Neural cell (in vitro differentiated cells): ENCODE data around the gene SERPINE2. TPM values are rescaled to one million over a fixed set of nuclear protein-coding genes. Genes with fewer than 3 reads are reported as not detected.

Source experiments
- H2AFZ ChIP-seq: fragments of 200-600, 300-800 bp; sonication (generic), shearing (Covaris generic); 2 replicates; pipeline ENCODE4 v1.6.0; 2014; ENCODE audit warnings: low read depth, mild to moderate bottlenecking, antibody characterized with exemption, low read length, moderate library complexity
- H3F3A ChIP-seq: fragments of 200-600 bp; shearing (Covaris generic); 2 replicates; pipeline ENCODE4 v1.6.1; 2016; ENCODE audit warnings: mild to moderate bottlenecking, moderate library complexity, mixed read lengths, antibody characterized with exemption, low read length; ENCODE audit not compliant: insufficient read depth, poor library complexity, severe bottlenecking
- H3K27ac ChIP-seq: fragments of 200-600, 300-800 bp; sonication (generic), shearing (Covaris generic); 2 replicates; pipeline ENCODE4 v1.5.1; 2014; ENCODE audit warnings: mild to moderate bottlenecking, low read length, moderate library complexity
- H3K27me3 ChIP-seq: fragments of 300-800, 200-600 bp; sonication (generic), shearing (Covaris generic); 2 replicates; pipeline ENCODE4 v1.6.0; 2014; ENCODE audit warnings: mild to moderate bottlenecking, low read depth, low read length, moderate library complexity; ENCODE audit not compliant: insufficient read depth
- H3K36me3 ChIP-seq: fragments of 300-800, 200-600 bp; sonication (generic), shearing (Covaris generic); 2 replicates; pipeline ENCODE4 v1.5.1; 2014; ENCODE audit warnings: mild to moderate bottlenecking, antibody characterized with exemption, low read length, moderate library complexity; ENCODE audit not compliant: insufficient read depth
- H3K4me2 ChIP-seq: fragments of 300-800, 200-600 bp; sonication (generic), shearing (Covaris generic); 2 replicates; pipeline ENCODE4 v1.6.0; 2014; ENCODE audit warnings: mild to moderate bottlenecking, low read length
- H3K4me3 ChIP-seq: fragments of 300-800, 200-600 bp; sonication (generic), shearing (Covaris generic); 2 replicates; pipeline ENCODE4 v1.5.1; 2014; ENCODE audit warnings: mild to moderate bottlenecking, low read length, moderate library complexity
- H3K79me2 ChIP-seq: fragments of 200-600 bp; shearing (Covaris generic); replicated peaks from 2 replicates; pipeline ENCODE4 v1.6.0; 2014; ENCODE audit warnings: mild to moderate bottlenecking, low read length, moderate library complexity; ENCODE audit not compliant: insufficient read depth
- H3K9ac ChIP-seq: fragments of 300-800, 200-600 bp; sonication (generic), shearing (Covaris generic); 2 replicates; pipeline ENCODE4 v1.6.1; 2016; ENCODE audit warnings: mild to moderate bottlenecking, low read length, mixed read lengths
- H3K9me2 ChIP-seq: fragments of 200-600 bp; shearing (Covaris generic); 2 replicates; pipeline ENCODE4 v1.6.1; 2016; ENCODE audit warnings: mild to moderate bottlenecking, low read length, mixed read lengths; ENCODE audit not compliant: insufficient read depth
- H3K9me3 ChIP-seq: fragments of 200-600, 300-800 bp; sonication (generic), shearing (Covaris generic); 2 replicates; pipeline ENCODE4 v1.6.1; 2016; ENCODE audit warnings: mild to moderate bottlenecking, mixed run types, low read length, moderate library complexity, mixed read lengths
- H4K20me1 ChIP-seq: fragments of 200-600 bp; shearing (Covaris generic); 2 replicates; pipeline ENCODE4 v1.6.1; 2016; ENCODE audit warnings: mild to moderate bottlenecking, mixed run types; ENCODE audit not compliant: insufficient read depth
- CTCF ChIP-seq: fragments of 450-650 bp; IDR thresholded peaks from 2 replicates; pipeline ENCODE4 v1.5.1; 2014; ENCODE audit warnings: antibody characterized with exemption, mild to moderate bottlenecking, moderate library complexity; ENCODE audit not compliant: poor library complexity, severe bottlenecking
- EP300 ChIP-seq: fragments of 450-650 bp; conservative IDR thresholded peaks from 2 replicates; pipeline ENCODE4 v1.6.1; 2014; ENCODE audit warnings: antibody characterized with exemption, mild to moderate bottlenecking, moderate library complexity; ENCODE audit not compliant: poor library complexity, severe bottlenecking
- EZH2 ChIP-seq: fragments of 200-600, 300-800 bp; shearing (Covaris generic), sonication (generic); IDR thresholded peaks from 2 replicates; pipeline ENCODE4 v1.6.1; 2014; ENCODE audit warnings: antibody characterized with exemption, low read length, borderline replicate concordance, mild to moderate bottlenecking; ENCODE audit not compliant: insufficient read depth, poor library complexity, severe bottlenecking
- MXI1 ChIP-seq: fragments of 450-650 bp; conservative IDR thresholded peaks from 2 replicates; pipeline ENCODE4 v1.6.1; 2014; ENCODE audit warnings: antibody characterized with exemption, mild to moderate bottlenecking; ENCODE audit not compliant: poor library complexity, severe bottlenecking
- POLR2AphosphoS5 ChIP-seq: IDR thresholded peaks from 2 replicates; pipeline ENCODE4 v1.6.1; 2012
- RAD21 ChIP-seq: fragments of 450-650 bp; conservative IDR thresholded peaks from 2 replicates; pipeline ENCODE4 v1.6.1; 2014; ENCODE audit warnings: antibody characterized with exemption, mild to moderate bottlenecking, moderate library complexity
- REST ChIP-seq: IDR thresholded peaks from 2 replicates; pipeline ENCODE4 v1.6.1; 2012; ENCODE audit warnings: borderline replicate concordance
- SMC3 ChIP-seq: fragments of 450-650 bp; conservative IDR thresholded peaks from 2 replicates; pipeline ENCODE4 v1.6.1; 2014; ENCODE audit warnings: antibody characterized with exemption, mild to moderate bottlenecking, moderate library complexity; ENCODE audit not compliant: poor library complexity
- TAF1 ChIP-seq: IDR thresholded peaks from 2 replicates; pipeline ENCODE4 v1.6.1; 2012; ENCODE audit warnings: low read depth
- polyA plus RNA-seq: library from polyadenylated mRNA; depleted of rRNA; stranded (reverse); fragments of >200 nt; gene quantifications from 2 replicates; pipeline ENCODE4 v1.2.3, GENCODE V29; 2014

The SERPINE2 gene
- polyA plus RNA-seq, 1 donor from 2014 or later = 38.5 TPM

- no peak overlapping the region for H3K9ac ChIP-seq
- no peaks in the 10 kb centered on the region for H3F3A ChIP-seq
- H4K20me1 ChIP-seq = no peaks in the 10 kb centered on the region
- no peak overlapping the region for H3K4me2 ChIP-seq
- no peaks in the 10 kb centered on the region for H3K79me2 ChIP-seq
- no peak for TF ChIP-seq REST
- no peak for TF ChIP-seq MXI1
- no peak for TF ChIP-seq TAF1
- no peak for TF ChIP-seq RAD21
- no peak for TF ChIP-seq EP300
- H3K27me3 ChIP-seq = no peaks in the 10 kb centered on the region
- no peaks in the 10 kb centered on the region for H3K9me2 ChIP-seq
- H3K36me3 ChIP-seq = no peaks in the 10 kb centered on the region
- H2AFZ ChIP-seq = no peak overlapping the region
- H3K27ac ChIP-seq = no peak overlapping the region
- H3K4me3 ChIP-seq = no peak overlapping the region
- no peaks in the 10 kb centered on the region for H3K9me3 ChIP-seq
Measured at GRCh38 chr2:223996391-223996790, 42.7 kb downstream of the SERPINE2 start.

GRCh38 chr2:223995569-223995968 lies 43.5 kb downstream of the SERPINE2 start:
- H3K79me2 ChIP-seq = no peaks in the 10 kb centered on the region
- no peak overlapping the region for H3K9ac ChIP-seq
- H2AFZ ChIP-seq = no peak overlapping the region
- H3K36me3 ChIP-seq = no peaks in the 10 kb centered on the region
- no peak overlapping the region for H3K4me2 ChIP-seq
- H3K9me2 ChIP-seq = no peaks in the 10 kb centered on the region
- H3K9me3 ChIP-seq = no peaks in the 10 kb centered on the region
- no peaks in the 10 kb centered on the region for H3K27me3 ChIP-seq
- H3K4me3 ChIP-seq = no peak overlapping the region
- H4K20me1 ChIP-seq = no peaks in the 10 kb centered on the region
- TF ChIP-seq CTCF (no peak), TAF1 (no peak), POLR2AphosphoS5 (no peak), EP300 (no peak), RAD21 (no peak), MXI1 (no peak), SMC3 (no peak), EZH2 (no peak), REST (no peak)
- no peak overlapping the region for H3K27ac ChIP-seq
- no peaks in the 10 kb centered on the region for H3F3A ChIP-seq
